HFF-Myc (cell line): ENCODE measurements around the gene RAB7B.
"Not testable (repeated sequence)": the region's sequence is repeated elsewhere in the genome, so short reads cannot be mapped to it uniquely, and the experiment has no call there.

Source experiments
- DNase-seq: peaks from one replicate; pipeline ENCODE4 v3.0.0-alpha.2; 2011; ENCODE audit warnings: low read depth; ENCODE audit errors: extremely low read depth
- H3K4me3 ChIP-seq: replicated peaks from 2 replicates; pipeline ENCODE4 v1.5.1; 2011; ENCODE audit warnings: low read depth, mild to moderate bottlenecking, control low read depth, low read length
- CTCF ChIP-seq: IDR thresholded peaks from 2 replicates; pipeline ENCODE4 v1.5.1; 2012; ENCODE audit warnings: mild to moderate bottlenecking, low read depth, low read length, control low read depth; ENCODE audit errors: missing control alignments

The RAB7B gene

GRCh38 chr1:206002871-206003801 is at the start of gene RAB7B:
Gene RAB7B, minus strand, starts transcription at chr1:206003395. Its CDS starts 9,260 bp downstream, at chr1:205994135.
- DNase-seq, result no peak
- no peak for TF ChIP-seq CTCF
- peak within 1 kb of the TSS; percentile 29 for H3K4me3 ChIP-seq

- not testable (repeated sequence) for H3K4me3 ChIP-seq, DNase-seq
Measured at GRCh38 chr1:206052231-206052865, 49.2 kb upstream of the RAB7B start.

GRCh38 chr1:206050655-206051235 is 47.5 kb upstream of the RAB7B start:
- no peak for DNase-seq
- no peak for TF ChIP-seq CTCF
- no peak overlapping the region for H3K4me3 ChIP-seq

- no peak for DNase-seq
- TF ChIP-seq CTCF, result no peak
- H3K4me3 ChIP-seq, result no peak overlapping the region
Measured at GRCh38 chr1:206049919-206050600, 46.9 kb upstream of the RAB7B start.

GRCh38 chr1:206049293-206049692 is 46.1 kb upstream of the RAB7B start:
- no peak for DNase-seq
- TF ChIP-seq CTCF, result no peak
- no peak overlapping the region for H3K4me3 ChIP-seq

- no peak for DNase-seq
- no peak overlapping the region for H3K4me3 ChIP-seq
- TF ChIP-seq CTCF, result peak; percentile 1
Measured at GRCh38 chr1:206048582-206048981, 45.4 kb upstream of the RAB7B start.
